ENCODE results near the gene RFT1. TPM values are rescaled to one million over a fixed set of nuclear protein-coding genes. Genes with fewer than 3 reads are reported as not detected.
A peak's percentile ranks its signal among the peaks of the same experiment; 100 is the strongest.

The RFT1 gene
- total RNA-seq, 1 experiment from 2014 or later, result 26.3 TPM

- no peak overlapping the region for H3K27ac Mint-ChIP-seq
- CTCF ChIA-PET, result interaction anchor here (0.7 to 2.8 kb wide), 20 partner anchors 10 to 276 kb away, joined by 3 to 9 read pairs (median 5); partner anchors contain the start of genes NEK4 and STIMATE
- DNase-seq (ENCODE audit: low spot score) (peak; percentile 82), ATAC-seq (peak; percentile 79)
- H3K36me3 Mint-ChIP-seq, result no peaks in the 10 kb centered on the region
- peaks cover 42% of the 10 kb centered on the region for H3K27me3 Mint-ChIP-seq (ENCODE audit: low read depth)
- peaks cover 30% of the 10 kb centered on the region for H3K4me1 Mint-ChIP-seq
- no peaks in the 10 kb centered on the region for H3K9me3 Mint-ChIP-seq
- POLR2A ChIA-PET, result interaction anchor here (1.0 kb wide), 1 partner anchor 20 kb away, joined by 4 read pairs; no protein-coding TSS in a partner anchor
- H3K4me3 Mint-ChIP-seq, result peak overlapping the region; percentile 69
- TF ChIP-seq FOXK1 (CRISPR knock-in tag; IDR thresholded peaks at IDR 0.05) (peak; percentile 83), ETV6 (CRISPR knock-in tag; IDR thresholded peaks at IDR 0.05) (peak; percentile 97), ZNF671 (CRISPR knock-in tag; IDR thresholded peaks at IDR 0.05) (no peak), NR1H2 (CRISPR knock-in tag; IDR thresholded peaks at IDR 0.05) (no peak), KAT7 (CRISPR knock-in tag; IDR thresholded peaks at IDR 0.05; ENCODE audit: borderline replicate concordance) (no peak; the same call in 1 of the 2 replicates), ZNF512 (CRISPR knock-in tag; IDR thresholded peaks at IDR 0.05; ENCODE audit: borderline replicate concordance) (no peak), GTF2I (CRISPR knock-in tag; conservative IDR thresholded peaks at IDR 0.05) (no peak), HMGXB4 (CRISPR knock-in tag; IDR thresholded peaks at IDR 0.05) (peak; percentile 95; the same call in 1 of the 2 replicates), IRF2 (CRISPR knock-in tag; IDR thresholded peaks at IDR 0.05; ENCODE audit: borderline replicate concordance, low read depth) (0 out of 2 replicates have a peak, but pooled peaks have one; percentile 12), ZNF532 (CRISPR knock-in tag; IDR thresholded peaks at IDR 0.05; ENCODE audit: borderline replicate concordance) (no peak)
- TF ChIP-seq, protein P1, sequence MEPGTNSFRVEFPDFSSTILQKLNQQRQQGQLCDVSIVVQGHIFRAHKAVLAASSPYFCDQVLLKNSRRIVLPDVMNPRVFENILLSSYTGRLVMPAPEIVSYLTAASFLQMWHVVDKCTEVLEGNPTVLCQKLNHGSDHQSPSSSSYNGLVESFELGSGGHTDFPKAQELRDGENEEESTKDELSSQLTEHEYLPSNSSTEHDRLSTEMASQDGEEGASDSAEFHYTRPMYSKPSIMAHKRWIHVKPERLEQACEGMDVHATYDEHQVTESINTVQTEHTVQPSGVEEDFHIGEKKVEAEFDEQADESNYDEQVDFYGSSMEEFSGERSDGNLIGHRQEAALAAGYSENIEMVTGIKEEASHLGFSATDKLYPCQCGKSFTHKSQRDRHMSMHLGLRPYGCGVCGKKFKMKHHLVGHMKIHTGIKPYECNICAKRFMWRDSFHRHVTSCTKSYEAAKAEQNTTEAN (CRISPR knock-in tag; IDR thresholded peaks at IDR 0.05), result peak; percentile 91
- TF ChIP-seq, protein P2, sequence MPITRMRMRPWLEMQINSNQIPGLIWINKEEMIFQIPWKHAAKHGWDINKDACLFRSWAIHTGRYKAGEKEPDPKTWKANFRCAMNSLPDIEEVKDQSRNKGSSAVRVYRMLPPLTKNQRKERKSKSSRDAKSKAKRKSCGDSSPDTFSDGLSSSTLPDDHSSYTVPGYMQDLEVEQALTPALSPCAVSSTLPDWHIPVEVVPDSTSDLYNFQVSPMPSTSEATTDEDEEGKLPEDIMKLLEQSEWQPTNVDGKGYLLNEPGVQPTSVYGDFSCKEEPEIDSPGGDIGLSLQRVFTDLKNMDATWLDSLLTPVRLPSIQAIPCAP (CRISPR knock-in tag; IDR thresholded peaks at IDR 0.05), result peak; percentile 90; the same call in 1 of the 2 replicates
- TF ChIP-seq, protein P3, sequence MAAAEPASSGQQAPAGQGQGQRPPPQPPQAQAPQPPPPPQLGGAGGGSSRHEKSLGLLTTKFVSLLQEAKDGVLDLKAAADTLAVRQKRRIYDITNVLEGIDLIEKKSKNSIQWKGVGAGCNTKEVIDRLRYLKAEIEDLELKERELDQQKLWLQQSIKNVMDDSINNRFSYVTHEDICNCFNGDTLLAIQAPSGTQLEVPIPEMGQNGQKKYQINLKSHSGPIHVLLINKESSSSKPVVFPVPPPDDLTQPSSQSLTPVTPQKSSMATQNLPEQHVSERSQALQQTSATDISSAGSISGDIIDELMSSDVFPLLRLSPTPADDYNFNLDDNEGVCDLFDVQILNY (CRISPR knock-in tag; IDR thresholded peaks at IDR 0.05), result peak; percentile 71
- TF ChIP-seq, protein P4, sequence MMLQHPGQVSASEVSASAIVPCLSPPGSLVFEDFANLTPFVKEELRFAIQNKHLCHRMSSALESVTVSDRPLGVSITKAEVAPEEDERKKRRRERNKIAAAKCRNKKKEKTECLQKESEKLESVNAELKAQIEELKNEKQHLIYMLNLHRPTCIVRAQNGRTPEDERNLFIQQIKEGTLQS (CRISPR knock-in tag; conservative IDR thresholded peaks at IDR 0.05), result no peak
- TF ChIP-seq, protein P5, sequence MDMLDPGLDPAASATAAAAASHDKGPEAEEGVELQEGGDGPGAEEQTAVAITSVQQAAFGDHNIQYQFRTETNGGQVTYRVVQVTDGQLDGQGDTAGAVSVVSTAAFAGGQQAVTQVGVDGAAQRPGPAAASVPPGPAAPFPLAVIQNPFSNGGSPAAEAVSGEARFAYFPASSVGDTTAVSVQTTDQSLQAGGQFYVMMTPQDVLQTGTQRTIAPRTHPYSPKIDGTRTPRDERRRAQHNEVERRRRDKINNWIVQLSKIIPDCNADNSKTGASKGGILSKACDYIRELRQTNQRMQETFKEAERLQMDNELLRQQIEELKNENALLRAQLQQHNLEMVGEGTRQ (CRISPR knock-in tag; IDR thresholded peaks at IDR 0.05), result peak; percentile 86
- TF ChIP-seq, protein P6, sequence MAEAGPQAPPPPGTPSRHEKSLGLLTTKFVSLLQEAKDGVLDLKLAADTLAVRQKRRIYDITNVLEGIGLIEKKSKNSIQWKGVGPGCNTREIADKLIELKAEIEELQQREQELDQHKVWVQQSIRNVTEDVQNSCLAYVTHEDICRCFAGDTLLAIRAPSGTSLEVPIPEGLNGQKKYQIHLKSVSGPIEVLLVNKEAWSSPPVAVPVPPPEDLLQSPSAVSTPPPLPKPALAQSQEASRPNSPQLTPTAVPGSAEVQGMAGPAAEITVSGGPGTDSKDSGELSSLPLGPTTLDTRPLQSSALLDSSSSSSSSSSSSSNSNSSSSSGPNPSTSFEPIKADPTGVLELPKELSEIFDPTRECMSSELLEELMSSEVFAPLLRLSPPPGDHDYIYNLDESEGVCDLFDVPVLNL (CRISPR knock-in tag; IDR thresholded peaks at IDR 0.05; ENCODE audit: borderline replicate concordance, low read depth), result peak; percentile 69; the same call in 1 of the 2 replicates
Observed at GRCh38 chr3:53046171-53047170, 83.8 kb downstream of the RFT1 start.

Data from WTC11 (cell line).